ENCODE data around the gene EPDR1. TPM values are rescaled to one million over a fixed set of nuclear protein-coding genes. Genes with fewer than 3 reads are reported as not detected.
"Not testable (repeated sequence)": the region's sequence is repeated elsewhere in the genome, so short reads cannot be mapped to it uniquely, and the experiment has no call there.

Gene EPDR1
- polyA plus RNA-seq, 4 donors, result 9.2 to 22.2 (median 15.8) TPM

DNA sequence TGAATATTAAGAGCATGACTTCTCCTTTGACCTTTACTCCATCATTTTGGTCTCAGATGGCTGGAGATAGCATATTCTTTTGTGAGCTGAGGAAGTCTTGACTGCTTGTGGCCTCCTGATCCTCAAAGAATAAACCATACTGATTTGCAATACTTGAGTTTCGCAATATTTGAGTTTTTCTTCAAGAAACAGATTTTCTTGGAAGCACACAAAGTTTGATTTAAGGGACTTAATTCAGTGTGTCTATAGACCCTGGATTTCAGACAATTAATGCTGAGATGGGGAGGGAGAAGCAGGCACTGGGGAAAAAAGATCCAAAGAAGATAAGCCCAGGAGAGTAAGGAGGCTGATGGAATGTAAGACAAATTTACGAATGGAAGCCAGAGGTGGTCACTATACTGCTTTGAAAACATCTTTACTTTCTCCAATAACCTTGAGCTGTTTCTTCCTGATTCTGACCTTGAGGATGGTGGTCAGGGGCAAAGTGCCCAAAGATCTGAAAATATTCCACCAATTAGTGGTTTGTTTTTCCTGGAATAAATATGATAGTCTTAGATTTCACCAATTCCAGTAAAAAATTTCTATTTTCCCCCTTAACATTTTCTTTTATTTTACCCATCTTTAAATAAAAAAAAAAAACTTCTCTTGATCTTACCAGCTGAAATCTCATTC is 7.5 kb downstream of the EPDR1 start:
- DNase-seq (ENCODE audit: low read depth in 4 of 4, low spot score in 3 of 4), result no peak

DNA sequence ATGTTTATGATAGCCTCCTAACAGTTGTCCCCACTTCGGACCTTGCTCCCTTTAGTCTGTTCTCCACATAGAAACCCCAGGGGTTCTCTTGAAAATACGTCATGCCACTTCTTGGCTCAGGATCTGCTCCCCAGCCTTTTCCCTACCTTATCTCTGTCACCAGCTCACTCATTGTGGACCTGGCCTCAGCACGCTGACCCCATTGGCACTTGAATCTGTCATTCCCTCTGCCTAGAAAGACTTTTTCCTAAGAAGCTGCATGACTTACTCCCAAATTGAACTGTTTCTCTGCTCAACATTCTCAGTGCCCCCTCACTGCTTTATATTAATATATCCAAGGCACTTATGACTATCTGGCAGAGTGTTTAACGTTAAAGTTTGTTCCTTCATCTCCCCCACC is 8.4 kb downstream of the EPDR1 start:
- no peak for DNase-seq (ENCODE audit: low read depth in 4 of 4, low spot score in 3 of 4)

DNA sequence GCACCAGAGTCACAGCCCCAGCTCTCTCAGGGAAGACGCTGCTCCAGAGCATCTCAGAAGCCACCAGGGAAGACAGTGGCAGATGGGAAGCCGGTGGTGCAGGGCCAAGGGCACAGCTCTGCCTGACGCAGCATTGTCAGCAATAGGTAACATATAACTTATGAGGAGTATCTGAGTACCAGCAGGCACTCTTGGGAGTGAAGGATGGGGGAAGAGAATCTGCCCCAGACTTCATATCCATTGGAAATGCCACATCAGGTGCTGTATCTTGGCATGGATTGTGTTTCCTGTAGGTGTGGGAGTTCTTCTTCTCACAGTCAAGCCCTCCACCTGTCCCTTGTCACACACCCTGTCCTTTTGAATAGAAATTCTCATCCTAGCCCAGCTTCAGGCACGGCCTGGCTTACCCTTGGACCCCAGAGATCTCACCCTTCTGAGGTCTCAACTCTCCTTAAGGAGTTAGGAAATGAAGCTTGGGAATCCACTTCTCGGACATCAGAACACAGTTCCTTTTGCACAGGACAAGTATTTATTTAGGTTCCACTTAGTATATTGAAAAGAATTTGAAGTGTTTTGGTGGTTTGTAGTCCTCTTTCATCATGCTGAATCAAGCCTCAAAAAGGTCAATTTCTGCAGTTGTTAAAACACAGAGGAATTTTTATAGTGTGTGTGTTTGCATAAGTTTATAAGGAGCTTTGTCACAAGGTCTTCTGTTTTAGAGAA is 9.9 kb downstream of the EPDR1 start:
- no peak for DNase-seq (ENCODE audit: low read depth in 4 of 4, low spot score in 3 of 4)

DNA sequence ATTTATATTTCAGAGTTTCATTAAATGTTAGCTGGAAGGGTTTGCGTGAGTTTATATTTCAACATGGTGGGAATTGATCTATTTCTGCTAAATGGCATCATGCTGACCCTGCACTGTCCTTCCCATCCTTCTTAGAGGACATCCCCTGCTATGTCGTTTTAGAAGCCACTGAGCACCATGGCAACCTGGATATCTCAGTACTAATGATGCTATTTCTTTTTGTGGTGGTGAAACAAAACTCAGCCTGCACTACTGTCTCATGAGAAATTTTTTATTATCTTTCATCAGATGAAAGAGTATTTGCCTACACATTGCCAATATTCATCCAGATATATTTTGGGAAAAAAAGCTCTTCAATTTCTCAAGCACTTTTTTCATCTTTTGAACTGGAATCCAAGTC is 12.1 kb downstream of the EPDR1 start:
- DNase-seq (ENCODE audit: low read depth in 4 of 4, low spot score in 3 of 4), result no peak

DNA sequence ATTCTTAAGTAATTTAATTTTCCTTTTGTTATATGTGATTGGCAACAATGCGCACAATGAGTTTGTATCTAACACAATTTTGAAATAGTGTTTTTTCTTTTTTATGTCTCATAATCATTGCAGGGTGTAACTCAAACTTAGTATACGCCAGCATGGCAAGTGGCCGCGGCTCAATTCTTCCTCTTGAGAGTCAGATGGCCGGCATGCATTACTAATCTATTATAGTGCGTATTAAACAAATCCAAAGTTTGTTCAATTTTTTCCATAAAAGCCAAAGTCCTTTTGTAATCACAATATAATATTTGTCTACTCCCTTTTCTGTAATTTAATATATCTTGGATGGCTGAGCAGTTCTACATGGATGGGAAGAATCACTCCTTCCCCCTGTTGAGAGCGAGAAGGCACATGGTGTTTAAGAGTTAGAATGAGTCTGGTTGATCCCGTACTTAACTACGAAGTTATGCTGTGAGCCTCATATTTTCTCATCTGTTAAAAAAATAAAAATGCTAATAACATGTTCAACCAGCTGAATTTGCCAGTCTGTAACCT is 12.7 kb downstream of the EPDR1 start:
- DNase-seq (ENCODE audit: low read depth in 4 of 4, low spot score in 3 of 4), result no peak

DNA sequence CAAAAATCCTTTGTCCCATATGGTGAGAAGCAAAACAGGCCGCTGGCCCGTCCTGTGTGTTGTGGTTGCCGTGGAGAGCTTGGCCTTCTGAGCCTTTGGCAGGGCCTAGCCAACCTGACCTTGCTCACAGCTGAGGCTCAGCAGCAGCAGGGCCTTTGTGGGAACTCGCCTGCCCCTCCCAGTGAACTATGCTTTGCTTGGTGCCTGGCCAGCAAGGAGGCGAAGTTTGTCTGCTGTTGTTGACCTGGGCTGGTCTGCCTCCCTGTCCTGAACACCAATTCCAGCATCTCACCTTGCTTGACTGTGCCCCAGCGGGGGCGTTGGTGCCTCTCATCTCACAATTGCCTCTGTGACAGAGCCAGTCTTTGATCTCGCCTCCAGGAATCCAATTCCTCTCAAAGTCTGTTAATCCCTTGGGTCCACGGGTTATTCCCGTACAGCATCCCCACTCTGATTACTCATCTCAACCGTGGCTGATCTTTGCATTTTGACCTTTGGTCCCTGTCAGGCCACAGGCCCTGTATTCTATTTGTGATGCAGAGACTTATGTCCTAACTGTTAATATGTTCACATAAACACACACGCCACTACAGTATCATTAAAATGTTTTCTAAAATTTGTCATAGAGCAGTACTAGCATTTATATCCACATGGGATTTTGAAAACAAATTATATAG is 22.6 kb downstream of the EPDR1 start:
- no peak for DNase-seq (ENCODE audit: low read depth in 4 of 4, low spot score in 3 of 4)

DNA sequence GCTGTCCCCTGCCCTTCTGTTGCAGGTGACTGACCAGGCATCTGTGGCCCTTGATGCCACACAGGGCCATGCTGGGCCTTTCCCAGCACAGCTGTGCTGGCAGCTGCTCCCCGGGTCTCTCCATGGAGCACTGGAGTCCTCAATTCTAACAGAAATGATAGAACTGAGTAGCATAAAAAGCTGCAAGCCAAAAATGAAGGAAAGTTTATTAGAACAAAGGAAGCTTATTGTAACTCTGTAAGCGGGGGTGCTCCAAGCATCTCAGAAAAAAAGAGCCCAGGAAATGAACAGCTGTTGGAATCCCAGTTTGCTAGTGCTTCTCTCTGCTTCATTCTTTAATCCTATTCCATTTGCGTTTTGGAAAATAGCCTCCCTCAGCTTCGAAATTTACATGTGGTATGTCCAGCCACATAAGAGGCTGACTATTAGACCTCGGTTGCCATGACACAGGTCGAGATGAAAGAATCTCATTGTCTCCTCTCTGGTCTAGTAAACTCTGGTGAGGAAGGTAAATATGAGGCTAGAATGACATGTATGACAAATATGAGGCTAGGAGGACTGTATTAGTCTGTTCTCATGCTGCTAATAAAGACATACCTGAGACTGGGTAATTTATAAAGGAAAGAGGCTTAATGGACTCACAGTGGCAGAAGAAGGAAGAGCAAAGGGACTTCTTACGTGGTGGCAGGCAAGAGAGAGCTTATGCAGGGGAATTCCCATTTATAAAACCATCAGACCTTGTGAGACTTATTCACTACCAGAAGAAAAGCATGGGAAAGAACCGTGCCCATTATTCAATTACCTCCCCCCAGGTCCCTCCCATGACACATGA is 23.7 kb downstream of the EPDR1 start:
- DNase-seq (ENCODE audit: low read depth in 4 of 4, low spot score in 3 of 4), result no peak

DNA sequence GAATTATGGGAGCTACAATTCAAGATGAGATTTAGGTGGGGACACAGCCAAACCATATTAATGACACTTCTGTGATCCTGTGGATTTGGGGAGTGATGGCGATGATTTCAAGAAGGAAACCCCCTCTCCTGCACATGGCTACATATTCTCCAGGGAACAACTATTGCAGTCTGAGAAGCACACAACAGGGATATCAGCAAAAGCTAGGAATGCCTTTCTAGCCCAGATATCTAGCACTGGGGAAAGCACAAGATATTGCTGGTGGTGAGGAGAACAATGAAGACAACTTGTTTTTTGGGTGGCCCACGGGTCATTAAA is 24.3 kb downstream of the EPDR1 start:
- DNase-seq (ENCODE audit: low read depth in 4 of 4, low spot score in 3 of 4), result no peak

DNA sequence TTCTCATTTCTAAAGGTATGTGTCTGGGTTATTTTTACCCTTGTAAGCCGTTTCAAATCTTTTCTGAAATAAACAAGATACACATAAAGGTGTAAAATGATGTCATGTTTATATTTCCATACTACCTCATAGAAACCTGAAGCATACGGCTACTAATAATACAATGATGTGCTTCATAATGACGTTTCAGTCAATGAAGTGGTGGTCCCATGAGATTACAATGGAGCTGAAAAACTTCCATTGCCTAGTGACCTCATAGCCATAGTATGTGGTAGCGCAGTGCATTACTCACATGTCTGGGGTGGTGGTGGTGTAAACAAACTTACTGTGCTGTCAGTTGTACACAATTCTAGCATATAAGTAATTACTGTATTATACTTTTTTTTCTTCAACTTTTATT is 24.9 kb downstream of the EPDR1 start:
- DNase-seq (ENCODE audit: low read depth in 4 of 4, low spot score in 3 of 4), result no peak

DNA sequence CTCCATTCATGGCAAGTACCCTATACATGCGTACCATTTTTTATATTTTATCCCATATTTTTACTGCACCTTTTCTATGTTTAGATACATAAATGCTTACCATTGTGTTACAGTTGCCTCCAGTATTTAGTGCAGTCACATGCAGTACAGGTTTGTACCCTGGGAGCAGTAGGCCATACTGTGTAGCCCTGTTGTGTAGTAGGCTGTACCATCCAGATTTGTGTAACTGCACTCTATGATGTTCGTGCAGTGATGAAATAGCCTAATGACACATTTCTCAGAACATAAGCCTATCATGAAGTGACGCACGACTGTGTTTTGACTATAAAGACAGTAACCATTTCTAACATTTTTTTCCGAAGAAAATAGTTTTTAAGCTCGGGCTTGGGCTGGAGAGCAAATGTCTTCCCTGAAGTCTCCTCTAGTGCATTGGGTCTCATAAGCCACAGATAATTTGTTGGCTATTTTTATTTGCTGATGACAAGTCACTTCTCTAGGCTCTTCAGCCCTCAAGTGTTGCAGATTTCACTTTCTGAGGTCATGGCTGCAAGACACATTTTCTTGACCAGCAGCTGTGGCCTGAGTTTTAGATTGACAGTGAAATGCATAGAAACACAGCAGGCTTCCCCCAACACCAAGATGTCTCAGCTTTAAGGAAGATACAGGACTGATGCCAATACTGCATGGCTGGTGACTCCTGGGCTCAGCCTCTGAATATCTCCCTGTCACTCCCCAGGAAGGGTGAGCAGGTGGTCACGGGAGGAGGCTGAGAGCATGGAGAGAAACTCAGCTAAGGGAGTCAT is 26.9 kb downstream of the EPDR1 start:
- DNase-seq (ENCODE audit: low read depth in 4 of 4, low spot score in 3 of 4), result no peak

DNA sequence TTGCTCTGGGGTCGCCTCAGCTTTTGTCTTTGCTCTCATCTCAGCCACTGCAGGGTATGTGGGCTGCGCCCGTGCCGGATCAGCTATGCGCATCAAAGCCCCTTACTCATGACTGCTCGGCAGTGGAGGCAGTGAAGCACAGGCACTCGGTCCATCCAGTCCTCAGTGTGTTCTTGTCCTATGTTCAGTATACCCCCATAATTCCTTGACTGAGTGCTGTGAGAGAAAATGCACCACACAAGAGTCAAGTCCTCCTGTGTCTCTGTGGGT is 27.4 kb downstream of the EPDR1 start:
- no peak for DNase-seq (ENCODE audit: low read depth in 4 of 4, low spot score in 3 of 4)

DNA sequence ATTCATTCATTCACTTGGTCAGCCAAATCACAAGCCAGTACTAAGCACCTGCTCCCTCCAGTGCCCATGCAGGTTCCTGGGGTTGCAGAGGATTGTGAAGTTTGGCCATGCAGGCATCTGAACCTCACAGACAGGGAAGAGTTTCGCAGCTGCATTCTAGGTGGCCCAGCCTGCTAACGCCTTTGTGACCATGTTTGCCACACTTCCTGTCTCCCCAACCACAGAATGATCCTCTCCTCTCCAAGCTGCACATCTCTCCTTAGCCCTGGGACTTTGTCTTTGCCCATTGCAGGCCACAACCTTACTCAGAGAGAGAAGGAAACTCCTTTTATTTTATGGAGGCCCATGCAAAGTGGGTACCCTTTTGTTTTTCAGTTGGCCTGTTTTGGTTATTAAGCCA is 31.8 kb downstream of the EPDR1 start:
- no peak for DNase-seq (ENCODE audit: low read depth in 4 of 4, low spot score in 3 of 4)

DNA sequence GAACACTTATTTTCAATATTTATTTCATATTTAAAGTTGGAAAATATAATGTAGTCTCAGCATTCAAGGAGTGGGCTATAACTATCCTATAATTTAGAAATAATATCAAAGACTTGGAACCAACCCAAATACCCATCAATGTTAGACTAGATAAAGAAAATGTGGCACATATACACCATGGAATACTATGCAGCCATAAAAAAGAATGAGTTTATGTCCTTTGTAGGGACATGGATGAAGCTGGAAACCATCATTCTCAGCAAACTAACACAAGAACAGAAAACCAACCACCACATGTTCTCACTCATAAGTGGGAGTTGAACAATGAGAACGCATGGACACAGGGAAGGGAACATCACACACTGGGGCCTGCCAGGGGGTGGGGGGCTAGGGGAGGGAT is 33.8 kb downstream of the EPDR1 start:
- DNase-seq (ENCODE audit: low read depth in 4 of 4, low spot score in 3 of 4), result not testable (repeated sequence)

DNA sequence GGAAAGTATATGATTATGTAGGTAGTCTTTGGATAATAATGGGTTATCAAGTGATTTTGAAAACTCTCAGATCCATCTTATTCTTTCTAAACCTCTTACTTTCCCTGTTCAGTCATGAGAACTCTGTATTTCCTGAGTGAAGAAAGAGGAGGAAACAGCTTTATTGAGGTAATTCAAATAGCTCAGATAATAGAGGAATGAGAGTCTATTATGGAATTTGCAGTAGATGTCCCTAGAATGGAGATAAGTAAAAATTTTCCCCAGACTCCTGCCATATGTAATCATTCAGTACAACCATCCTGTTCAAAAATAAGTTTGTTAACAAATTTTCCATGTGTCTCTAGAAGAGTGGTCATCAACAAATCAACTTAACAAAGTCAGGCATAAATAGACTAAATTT is 36.4 kb downstream of the EPDR1 start:
- DNase-seq (ENCODE audit: low read depth in 4 of 4, low spot score in 3 of 4), result no peak

DNA sequence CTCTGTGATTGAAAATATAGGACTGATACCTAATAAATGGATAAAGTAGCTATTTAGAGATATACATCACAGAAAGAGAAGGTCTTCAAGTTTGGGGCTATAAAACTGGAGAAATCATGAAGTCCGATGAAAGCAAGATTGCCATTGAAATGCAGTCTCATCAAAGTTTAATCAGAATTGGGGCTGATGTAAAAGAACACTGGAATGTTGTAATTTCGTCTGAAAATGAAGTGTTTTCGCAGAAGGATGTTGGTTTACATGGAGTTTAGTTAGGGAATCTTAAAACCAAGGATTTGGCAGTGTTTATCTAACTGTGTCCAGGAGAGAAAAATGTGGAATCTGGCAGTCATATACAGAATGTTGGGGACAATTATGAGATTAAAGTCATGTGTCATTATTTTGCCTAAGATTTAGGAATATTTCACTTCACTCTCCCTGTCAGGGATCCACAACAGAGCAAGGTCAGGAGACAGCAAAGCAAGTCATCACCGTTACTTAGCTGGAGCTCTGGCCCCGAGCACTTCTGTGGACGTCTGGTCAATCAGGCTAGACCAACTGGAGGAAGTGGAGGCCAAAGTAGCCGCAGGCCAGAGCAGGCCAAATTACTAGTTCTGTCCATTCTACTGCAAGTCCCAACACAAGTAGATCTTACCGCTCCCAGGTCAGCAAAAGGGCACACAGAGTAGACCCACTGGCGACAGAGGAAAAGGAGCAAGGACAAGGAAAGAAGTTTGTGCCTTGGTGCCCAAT is 37.0 kb downstream of the EPDR1 start:
- DNase-seq (ENCODE audit: low read depth in 4 of 4, low spot score in 3 of 4), result no peak

DNA sequence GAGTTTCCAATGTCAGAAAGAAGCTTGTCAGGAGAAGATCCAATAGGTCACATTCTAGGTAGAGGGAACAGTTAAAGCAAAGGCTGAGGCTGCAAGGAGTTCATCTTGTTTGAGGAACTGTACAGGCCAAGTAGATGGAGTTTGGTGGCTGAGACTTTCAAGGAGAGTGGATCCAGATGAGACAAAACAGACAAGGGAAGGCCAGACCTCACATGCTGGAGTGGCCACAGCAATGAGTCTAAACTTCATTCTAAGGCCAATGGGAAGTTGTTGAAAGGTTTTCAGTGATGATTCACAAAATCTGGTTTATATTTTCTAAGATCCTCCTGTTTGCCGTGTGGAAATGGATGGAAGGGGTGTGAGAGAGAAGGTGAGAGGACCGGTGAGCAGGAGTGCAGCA is 40.0 kb downstream of the EPDR1 start:
- DNase-seq (ENCODE audit: low read depth in 4 of 4, low spot score in 3 of 4), result no peak

DNA sequence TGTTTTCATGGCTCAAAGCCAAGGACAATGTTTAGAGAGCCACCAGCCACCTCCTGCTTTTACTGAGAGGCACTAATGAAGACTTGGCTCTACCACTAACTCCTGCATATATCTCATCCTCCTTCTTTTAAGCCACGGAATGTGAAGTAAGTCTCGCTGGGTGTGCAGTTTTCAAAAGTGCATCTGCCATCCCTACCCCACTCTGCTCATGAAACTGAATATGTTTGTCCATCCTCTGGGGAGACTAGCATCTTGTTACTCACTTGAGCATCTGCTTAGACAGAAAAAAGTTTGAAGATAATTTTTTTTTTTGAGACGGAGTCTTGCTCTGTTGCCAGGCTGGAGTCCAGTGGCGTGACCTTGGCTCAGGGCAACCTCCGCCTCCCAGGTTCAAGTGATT is 40.8 kb downstream of the EPDR1 start:
- no peak for DNase-seq (ENCODE audit: low read depth in 4 of 4, low spot score in 3 of 4)

DNA sequence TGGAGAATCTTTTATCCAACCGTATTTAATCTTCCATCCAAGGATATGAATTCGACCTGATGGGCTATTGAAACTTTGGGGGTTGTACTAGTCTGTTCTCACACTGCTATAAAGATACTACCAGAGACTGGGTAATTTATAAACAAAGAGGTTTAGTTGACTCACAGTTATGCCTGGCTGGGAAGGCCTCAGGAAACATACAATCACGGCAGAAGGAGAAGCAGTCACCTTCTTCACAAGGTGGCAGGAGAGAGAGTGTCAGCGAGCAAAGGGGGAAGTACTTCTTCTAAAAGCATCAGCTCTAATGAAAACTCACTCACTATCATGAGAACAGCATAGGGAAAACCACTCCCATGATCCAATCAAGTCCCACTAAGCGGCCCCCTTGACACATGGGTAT is 43.8 kb downstream of the EPDR1 start:
- DNase-seq (ENCODE audit: low read depth in 4 of 4, low spot score in 3 of 4), result no peak

DNA sequence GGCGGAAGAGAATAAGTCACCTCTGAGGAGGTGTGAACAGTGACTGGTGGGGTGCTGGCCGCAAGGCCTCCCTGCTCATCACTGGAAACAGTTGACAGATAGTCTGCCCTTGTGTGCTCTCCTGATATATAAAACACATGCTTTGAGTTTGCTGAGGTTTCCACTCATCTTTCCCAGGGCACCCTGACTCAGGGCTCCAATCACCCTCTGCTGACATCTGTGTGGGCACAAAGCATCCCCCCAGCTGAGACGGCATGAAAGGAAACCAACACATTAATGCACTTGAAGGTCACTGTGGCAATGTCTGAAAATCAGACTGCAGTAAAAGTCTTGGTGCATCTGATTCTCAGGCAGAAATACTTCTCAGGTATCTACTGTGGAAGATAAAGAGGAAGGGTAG is 49.8 kb downstream of the EPDR1 start:
- no peak for DNase-seq (ENCODE audit: low read depth in 4 of 4, low spot score in 3 of 4)

DNA sequence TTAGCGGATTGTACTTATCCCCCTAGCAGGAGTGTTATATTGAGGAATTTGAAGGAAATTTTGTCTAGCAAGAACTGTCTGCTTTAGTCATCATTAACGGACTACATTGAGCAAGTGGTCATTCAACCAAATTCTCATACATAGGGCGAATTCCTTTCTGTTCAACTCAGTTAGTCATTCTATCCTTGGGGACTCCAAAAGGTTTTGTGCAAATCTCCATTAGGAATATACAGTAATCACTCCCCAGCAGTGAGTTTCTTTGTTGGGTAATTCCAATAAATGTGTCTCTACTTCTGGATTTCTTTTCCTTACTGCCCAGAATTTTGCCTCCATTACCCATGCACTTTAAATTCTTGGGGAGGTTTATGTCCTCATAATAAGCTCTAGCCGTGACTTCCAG is 51.1 kb downstream of the EPDR1 start:
- no peak for DNase-seq (ENCODE audit: low read depth in 4 of 4, low spot score in 3 of 4)
